GM21737 (cell line): ENCODE measurements around the gene FBRSL1.
A peak's percentile ranks its signal among the peaks of the same experiment; 100 is the strongest.
"Not testable (repeated sequence)": the region's sequence is repeated elsewhere in the genome, so short reads cannot be mapped to it uniquely, and the experiment has no call there.

ENCODE experiments used
- ATAC-seq: cut with Tn5 transposase; IDR thresholded peaks from one replicate; pipeline ENCODE4 v1.9.1; 2021; ENCODE audit warnings: mild to moderate bottlenecking, moderate library complexity; ENCODE audit not compliant: unreplicated experiment

Gene FBRSL1

DNA sequence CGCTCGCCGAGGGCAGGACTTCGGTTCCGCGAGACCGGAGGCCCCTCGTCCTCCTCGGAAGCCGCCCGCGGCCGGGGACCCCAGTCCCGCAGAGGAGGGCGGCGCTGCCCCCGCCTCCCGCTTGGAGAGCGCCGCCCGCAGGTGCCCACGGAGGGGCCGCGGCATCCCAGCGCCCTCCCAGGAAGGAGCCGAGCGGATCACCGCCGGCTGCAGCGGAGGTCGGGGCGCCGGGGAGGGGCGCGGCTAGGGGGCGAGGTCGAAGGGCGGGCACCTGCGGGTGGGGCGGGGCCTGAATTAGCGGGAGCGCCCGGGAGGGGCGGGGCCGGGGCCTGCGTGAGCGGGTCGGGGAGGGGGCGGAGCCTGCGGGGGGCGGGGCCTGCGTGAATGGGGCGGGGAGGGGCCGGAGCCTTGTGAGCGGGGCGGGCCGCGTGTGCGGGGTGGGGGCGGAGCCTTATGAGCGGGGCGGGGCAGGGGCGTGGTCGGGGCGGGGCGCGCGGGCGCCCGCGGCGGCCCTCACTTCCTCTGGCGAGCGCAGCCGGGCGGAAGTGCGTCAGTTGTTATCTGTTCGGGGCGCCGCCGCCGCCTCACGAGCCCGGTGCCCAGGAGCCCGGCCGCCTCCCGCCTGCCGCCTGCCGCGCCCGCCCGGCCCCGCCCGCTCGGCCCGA lies at the start of gene FBRSL1:
FBRSL1 (plus strand) TSS at position 550 of the 665 bp plus-strand sequence.
- ATAC-seq, result peak; percentile 53

DNA sequence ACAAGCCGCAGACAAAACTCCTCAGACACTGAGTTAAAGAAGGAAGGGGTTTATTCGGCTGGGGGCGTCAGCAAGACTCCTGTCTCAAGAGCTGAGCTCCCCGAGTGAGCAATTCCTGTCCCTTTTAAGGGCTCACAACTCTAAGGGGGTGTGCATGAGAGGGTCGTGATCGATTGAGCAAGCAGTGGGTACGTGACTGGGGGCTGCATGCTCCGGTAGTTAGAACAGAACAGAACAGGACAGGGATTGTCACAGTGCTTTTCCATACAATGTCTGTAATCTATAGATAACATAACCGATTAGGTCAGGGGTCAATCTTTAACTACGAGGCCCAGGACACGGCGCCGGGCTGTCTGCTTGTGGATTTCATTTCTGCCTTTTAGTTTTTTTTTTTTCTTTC lies 49.5 kb upstream of the FBRSL1 start:
- not testable (repeated sequence) for ATAC-seq

DNA sequence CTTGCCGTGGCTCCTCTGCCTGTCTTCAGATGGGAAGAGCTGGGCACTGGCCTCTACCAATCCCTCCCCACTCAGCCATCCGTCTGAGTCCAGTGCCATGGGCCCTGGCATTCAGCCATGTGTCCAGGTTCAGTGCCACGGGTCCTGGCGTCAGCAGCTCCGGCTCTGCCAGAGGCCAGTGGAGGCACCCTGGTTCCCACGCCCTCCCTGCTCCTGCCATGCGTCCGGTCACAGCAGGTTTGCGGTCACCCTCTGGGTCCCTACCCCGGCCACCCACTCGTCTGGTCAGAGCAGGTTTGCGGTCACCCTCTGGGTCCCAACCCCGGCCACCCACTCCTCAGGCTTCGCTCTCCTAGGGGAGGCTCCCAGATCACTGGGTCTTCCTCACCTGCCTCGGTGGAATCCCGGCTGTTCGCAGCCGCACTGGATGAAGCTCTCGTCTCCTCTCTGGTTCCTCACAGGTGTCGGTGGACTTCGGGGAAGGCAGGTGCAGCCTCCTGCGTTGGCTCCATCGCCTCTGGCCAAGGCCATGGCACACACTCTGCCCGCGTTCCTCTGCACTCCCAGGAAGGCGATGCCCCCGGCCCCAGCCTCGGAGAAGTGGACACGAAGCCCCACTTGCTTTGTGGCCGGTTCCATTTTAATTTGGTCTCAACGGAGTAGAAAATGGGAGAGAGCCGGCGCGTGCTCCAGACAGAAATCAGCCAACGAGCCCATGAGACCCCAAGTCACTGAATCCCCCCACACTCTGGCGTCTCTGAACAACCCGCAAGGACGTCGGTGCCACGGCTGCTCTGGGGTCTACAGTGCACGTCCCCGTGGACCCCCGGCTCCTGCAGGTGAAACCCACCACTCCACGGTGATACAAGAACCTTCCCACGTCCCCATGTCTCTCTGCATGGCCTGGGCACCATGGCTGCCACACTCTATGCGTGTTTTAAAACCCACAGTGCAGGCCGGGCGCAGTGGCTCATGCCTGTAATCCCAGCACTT lies 47.8 kb upstream of the FBRSL1 start:
- no peak for ATAC-seq

DNA sequence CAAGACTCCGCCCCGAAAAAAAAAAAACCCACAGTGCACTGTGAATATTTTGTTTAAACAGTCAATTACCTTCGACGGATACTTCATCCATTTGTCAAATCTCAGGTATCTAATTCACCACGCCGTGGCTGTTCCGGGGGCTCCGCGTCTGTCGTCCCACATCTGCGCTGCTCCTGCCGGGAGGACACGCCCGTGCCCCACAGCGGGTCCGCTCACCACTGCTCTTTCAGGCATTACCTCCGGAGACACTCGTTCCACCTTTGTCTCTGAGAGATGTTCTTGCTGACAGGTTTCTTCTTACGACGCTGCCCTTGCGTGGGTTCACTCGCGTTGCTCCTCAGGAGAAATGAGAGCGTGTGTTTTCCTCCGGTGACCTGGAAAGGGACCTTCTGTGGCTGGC lies 46.9 kb upstream of the FBRSL1 start:
- ATAC-seq, result no peak

DNA sequence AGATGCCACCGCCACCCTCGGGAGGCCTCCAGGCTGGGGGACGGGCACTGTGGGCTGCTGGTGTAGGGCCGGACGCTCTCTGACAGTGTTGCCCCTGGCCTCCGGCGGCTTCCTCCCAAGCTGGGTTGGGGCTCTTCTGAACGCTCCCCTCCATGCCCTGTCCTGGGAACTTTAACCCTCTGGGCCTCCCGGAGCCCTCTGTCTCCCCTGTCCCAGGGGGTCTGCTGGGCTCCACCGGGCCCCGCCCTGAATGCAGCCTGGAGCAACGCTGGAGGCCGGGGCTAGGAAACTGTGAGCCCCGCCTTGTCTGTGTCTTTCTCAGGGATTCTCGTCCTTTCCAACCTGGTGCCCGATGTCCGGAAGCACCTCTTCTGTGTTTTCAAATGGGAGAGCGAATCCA lies 45.7 kb upstream of the FBRSL1 start:
- ATAC-seq, result no peak

GRCh38 chr12:132444957-132445883 lies 44.7 kb upstream of the FBRSL1 start:
- ATAC-seq, result no peak

DNA sequence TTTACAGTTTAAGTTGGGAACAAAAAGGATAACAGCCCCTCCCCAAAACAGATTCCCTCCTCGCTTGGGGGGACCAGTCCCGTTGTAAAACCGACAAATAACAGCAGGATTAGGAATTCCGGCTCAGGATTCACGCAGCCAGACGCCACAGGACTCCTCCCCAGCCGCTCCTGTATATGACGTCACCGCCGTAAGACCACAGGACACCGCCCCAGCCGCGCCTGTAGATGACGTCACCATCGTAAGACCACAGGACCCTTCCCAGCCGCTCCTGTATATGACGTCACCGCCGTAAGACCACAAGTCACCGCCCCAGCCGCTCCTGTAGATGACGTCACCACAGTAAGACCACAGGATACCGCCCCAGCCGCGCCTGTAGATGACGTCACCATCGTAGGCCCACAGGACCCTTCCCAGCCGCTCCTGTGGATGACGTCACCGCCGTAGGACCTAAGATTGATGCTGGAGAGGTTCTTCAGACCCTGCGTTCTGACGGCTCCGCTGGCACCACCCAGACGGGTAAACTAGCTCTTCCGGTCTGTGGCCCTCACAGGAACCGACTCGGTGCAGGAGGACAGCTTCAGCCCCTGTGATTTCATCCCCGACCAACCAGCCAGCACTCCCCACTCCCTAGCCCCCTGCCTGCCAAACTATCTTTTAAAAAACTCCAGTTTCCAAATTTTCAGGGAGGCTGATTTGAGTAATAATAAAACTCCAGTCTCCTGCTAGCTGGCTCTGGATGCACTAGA lies 43.9 kb upstream of the FBRSL1 start:
- no peak for ATAC-seq

DNA sequence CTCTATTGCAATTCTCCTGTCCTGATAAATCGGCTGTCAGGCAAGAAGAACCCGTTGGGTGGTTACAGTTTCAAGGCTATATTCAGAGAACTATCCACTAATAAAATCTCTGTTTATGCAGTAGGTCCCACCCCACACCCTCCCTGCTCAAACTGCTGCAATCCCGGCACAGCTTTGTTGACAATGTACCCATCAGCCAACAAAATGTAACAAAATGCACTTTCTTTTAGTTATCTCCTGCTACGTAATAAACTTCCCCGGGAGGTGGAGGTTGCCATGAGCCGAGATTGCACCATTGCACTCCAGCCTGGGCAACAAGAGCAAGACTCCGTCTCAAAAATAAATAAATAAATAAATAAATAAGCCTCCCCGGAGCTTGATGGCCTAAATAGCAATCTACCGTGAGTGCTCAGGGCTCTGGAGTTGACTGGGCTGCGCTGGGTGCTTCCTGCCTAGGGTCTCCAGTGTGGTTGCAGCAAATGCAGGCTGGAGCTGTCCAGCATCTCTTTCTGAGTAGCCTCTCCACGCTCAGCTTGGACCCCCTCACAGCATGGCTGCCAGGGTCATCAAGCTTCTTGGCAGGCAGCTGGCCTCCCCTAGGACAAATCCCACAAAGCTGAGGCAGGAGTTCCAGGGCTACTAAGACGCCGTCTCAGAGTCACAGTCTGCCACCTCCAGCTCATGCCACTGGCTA lies 43.2 kb upstream of the FBRSL1 start:
- no peak for ATAC-seq

GRCh38 chr12:132447327-132447720 lies 42.6 kb upstream of the FBRSL1 start:
- ATAC-seq, result no peak

DNA sequence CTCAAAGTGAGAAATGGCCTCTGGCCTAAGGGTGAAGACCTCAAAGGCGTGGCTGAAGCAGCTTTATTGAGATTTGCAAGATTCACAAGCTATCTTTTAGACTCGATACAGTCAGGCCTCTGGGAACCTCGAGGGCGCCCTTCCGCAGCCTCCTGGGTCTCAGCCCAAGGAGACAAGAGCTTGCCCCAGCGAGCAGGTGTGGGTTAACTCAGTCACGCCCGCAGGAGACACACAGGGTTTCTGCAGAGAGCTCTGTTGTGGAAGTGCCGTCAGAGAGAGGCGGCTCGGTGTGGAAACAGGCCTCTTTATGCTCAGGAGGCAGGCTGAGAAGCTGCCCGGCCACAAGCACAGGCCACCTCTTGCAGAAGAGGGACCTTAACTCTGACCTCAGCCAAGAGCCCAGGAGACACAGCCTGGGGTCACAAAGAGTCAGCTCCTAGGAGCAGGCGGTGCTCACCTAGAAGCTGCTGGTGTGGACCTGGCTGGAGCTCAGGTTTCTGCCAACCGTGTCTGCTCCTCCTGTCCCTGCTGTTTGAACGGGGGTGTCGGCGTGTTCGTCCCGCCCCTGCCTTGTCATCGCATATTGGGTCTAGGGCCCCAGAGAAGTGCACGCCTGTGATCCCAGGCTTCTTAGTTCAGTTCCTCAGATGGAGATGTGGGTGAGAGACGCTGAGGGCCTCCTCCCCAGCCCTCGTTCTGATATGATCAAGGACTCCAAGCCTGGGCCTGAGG lies 42.1 kb upstream of the FBRSL1 start:
- ATAC-seq, result no peak

DNA sequence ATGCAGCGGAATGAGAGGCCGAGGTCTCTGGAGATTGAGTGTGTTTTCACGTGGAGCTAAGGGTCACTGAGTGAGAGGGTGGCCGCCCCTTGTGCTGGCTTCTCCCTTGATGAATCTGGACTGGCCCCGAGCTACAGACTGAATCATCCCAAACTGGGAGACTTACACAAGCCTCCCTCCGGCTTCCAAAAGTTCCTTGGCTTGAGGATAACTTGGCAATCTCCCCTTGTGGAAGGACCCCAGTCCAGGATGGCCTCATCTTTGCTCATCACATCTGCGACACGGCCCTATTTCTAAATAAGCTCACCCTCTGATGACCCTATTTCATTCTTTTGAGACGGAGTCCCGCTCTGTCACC lies 41.5 kb upstream of the FBRSL1 start:
- ATAC-seq, result no peak

GRCh38 chr12:132449565-132450417 lies 40.2 kb upstream of the FBRSL1 start:
- peak; percentile 67 for ATAC-seq

DNA sequence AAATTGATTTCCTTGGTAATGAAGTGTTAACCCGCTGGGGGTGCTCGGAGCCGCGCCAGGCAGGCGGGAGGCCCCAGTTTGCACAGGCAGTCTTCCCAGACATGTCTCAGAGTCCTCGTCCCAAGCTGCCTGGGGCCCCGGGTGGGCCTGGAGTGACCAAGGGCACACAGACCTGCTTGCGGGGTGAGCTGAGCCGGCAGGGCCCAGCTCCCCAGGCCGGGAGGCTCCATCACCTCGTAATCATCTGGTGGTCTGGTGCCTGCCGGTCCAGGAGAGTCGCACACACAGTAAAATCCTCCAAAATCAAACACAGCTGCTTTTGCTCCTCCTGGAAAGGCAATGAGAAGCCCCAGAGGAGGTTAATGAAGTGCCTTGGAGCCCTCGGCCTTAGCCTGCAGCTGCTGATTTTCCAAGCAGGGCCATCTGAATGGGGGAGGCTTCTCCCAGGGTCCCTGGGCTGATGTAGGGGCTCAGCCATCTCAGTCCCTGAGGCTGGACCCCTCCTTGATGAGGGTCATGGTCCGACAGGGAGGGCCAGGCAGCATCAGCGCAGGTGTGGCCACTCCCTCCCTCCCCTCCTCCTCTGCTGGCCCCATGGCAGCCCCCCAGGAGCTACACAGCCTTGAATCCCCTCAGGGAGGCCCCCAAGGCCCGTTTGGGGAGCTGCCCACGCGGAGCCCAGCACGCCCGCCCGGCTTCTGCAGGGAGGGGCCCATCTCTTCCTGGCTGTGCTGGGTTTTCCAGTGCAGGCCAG lies 39.4 kb upstream of the FBRSL1 start:
- no peak for ATAC-seq

GRCh38 chr12:132451172-132451835 lies 38.6 kb upstream of the FBRSL1 start:
- peak; percentile 45 for ATAC-seq

- no peak for ATAC-seq
Measured at GRCh38 chr12:132451836-132452195, 38.1 kb upstream of the FBRSL1 start.

- ATAC-seq, result no peak
Measured at GRCh38 chr12:132452596-132453350, 37.2 kb upstream of the FBRSL1 start.
